ENCODE measurements around the gene SPRED3.

The SPRED3 gene

GRCh38 chr19:38412961-38413360 lies 24.5 kb downstream of the SPRED3 start:
- no peak for DNase-seq (ENCODE audit: insufficient read length, low spot score)
- TF ChIP-seq CTCF (IDR thresholded peaks at IDR 0.05; ENCODE audit: insufficient read depth, missing control alignments) = no peak
- FAIRE-seq = no peak

GRCh38 chr19:38413416-38413815 lies 24.9 kb downstream of the SPRED3 start:
- TF ChIP-seq CTCF (IDR thresholded peaks at IDR 0.05; ENCODE audit: insufficient read depth, missing control alignments) = no peak
- FAIRE-seq (no peak), DNase-seq (ENCODE audit: insufficient read length, low spot score) (no peak)

- DNase-seq (ENCODE audit: insufficient read length, low spot score) = no peak
- no peak for FAIRE-seq
- no peak for TF ChIP-seq CTCF (IDR thresholded peaks at IDR 0.05; ENCODE audit: insufficient read depth, missing control alignments)
Observed at GRCh38 chr19:38417146-38417543, 28.6 kb downstream of the SPRED3 start.

- FAIRE-seq (no peak), DNase-seq (ENCODE audit: insufficient read length, low spot score) (no peak)
- TF ChIP-seq CTCF (IDR thresholded peaks at IDR 0.05; ENCODE audit: insufficient read depth, missing control alignments) = no peak
Observed at GRCh38 chr19:38417544-38418506, 29.3 kb downstream of the SPRED3 start.

GRCh38 chr19:38420935-38421334 lies 32.4 kb downstream of the SPRED3 start:
- TF ChIP-seq CTCF (IDR thresholded peaks at IDR 0.05; ENCODE audit: insufficient read depth, missing control alignments) = no peak
- DNase-seq (ENCODE audit: insufficient read length, low spot score) = no peak
- no peak for FAIRE-seq

- FAIRE-seq (no peak), DNase-seq (ENCODE audit: insufficient read length, low spot score) (no peak)
- TF ChIP-seq CTCF (IDR thresholded peaks at IDR 0.05; ENCODE audit: insufficient read depth, missing control alignments) = no peak
Observed at GRCh38 chr19:38421856-38422255, 33.4 kb downstream of the SPRED3 start.

- TF ChIP-seq CTCF (IDR thresholded peaks at IDR 0.05; ENCODE audit: insufficient read depth, missing control alignments) = no peak
- no peak for FAIRE-seq
Observed at GRCh38 chr19:38422438-38422837, 33.9 kb downstream of the SPRED3 start.

More at GRCh38 chr19:38422438-38422837, 33.9 kb downstream of the SPRED3 start:
- no peak for DNase-seq (ENCODE audit: insufficient read length, low spot score)
